ENCODE results near the gene BIVM.

- TF ChIP-seq POLR2AphosphoS5 (IDR thresholded peaks at IDR 0.05; ENCODE audit: borderline replicate concordance, low read depth, low read length) (no peak), EZH2 (IDR thresholded peaks at IDR 0.05) (no peak), FOXP2 (optimal IDR thresholded peaks at IDR 0.05; ENCODE audit: control extremely low read depth, extremely low read length, insufficient read depth) (no peak)
Observed at GRCh38 chr13:102873653-102874052, 74.7 kb downstream of the BIVM start.

All from SK-N-MC (cell line).